Kidney glomerular epithelial cell (primary cell): Measurements from ENCODE around the gene RNF5.
"Not testable (repeated sequence)": the region's sequence is repeated elsewhere in the genome, so short reads cannot be mapped to it uniquely, and the experiment has no call there.

Source experiments
- DNase-seq: peaks from one replicate; lab custom pipeline; 2025; lab: John Stamatoyannopoulos, UW

Gene RNF5

GRCh38 chr6:32210191-32210601 lies 32.0 kb downstream of the RNF5 start:
- no peak for DNase-seq

GRCh38 chr6:32211432-32211831 lies 33.2 kb downstream of the RNF5 start:
- not testable (repeated sequence) for DNase-seq

GRCh38 chr6:32212076-32212760 lies 34.0 kb downstream of the RNF5 start:
- DNase-seq, result no peak

- no peak for DNase-seq
These were observed 35.4 kb downstream of the RNF5 start for GRCh38 chr6:32213649-32214048.

GRCh38 chr6:32214126-32214525 lies 35.9 kb downstream of the RNF5 start:
- DNase-seq, result no peak

- no peak for DNase-seq
These were observed 37.4 kb downstream of the RNF5 start for GRCh38 chr6:32215617-32216016.

- DNase-seq, result no peak
These were observed 38.1 kb downstream of the RNF5 start for GRCh38 chr6:32216285-32216684.

GRCh38 chr6:32216998-32217397 lies 38.8 kb downstream of the RNF5 start:
- no peak for DNase-seq

- DNase-seq, result no peak
These were observed 40.0 kb downstream of the RNF5 start for GRCh38 chr6:32218167-32218566.

GRCh38 chr6:32220021-32220420 lies 41.8 kb downstream of the RNF5 start:
- DNase-seq, result no peak

- DNase-seq, result no peak
These were observed 44.4 kb downstream of the RNF5 start for GRCh38 chr6:32222333-32223230.

- no peak for DNase-seq
These were observed 45.3 kb downstream of the RNF5 start, which contains the start of gene NOTCH4 for GRCh38 chr6:32223258-32224235. NOTCH4 (minus strand) TSS chr6:32224067; CDS start chr6:32223928, 139 bp downstream.

- DNase-seq, result no peak
These were observed 46.5 kb downstream of the RNF5 start for GRCh38 chr6:32224696-32225095.

- DNase-seq, result no peak
These were observed 48.2 kb downstream of the RNF5 start for GRCh38 chr6:32226434-32226833.
